K562 (cell line): Measurements from ENCODE around the gene TAF11. TPM values are rescaled to one million over a fixed set of nuclear protein-coding genes. Genes with fewer than 3 reads are reported as not detected.

Source experiments
- ATAC-seq: fragments of 200-7000 bp; cut with Tn5 transposase; 3 replicates; pipeline ENCODE4 v1.9.1; 2020; ENCODE audit warnings: moderate library complexity
- BruUV-seq: library from RNA; stranded (reverse); fragments of 400-500 nt; replicated peaks from 2 replicates; lab custom pipeline; 2021; lab: Mats Ljungman, UMichigan
- CTCF ChIA-PET: fragments of 300-600 bp; formaldehyde crosslinking; extraction: SDS; loops from one replicate; lab custom pipeline; 2021; ENCODE audit warnings: low intra/inter-chr PET ratio; lab: Yijun Ruan, JAX
- POLR2A ChIA-PET: fragments of 300-600, 350-650 bp; sonication (Branson Sonifier 250); formaldehyde crosslinking; extraction: SDS; loops from one replicate; lab custom pipeline; 2021; ENCODE audit warnings: antibody characterized with exemption, inconsistent platforms; lab: Yijun Ruan, JAX
- DNase-seq, 4 experiments: peaks; one replicate each; pipeline versions ENCODE4 v3.0.0 to v3.0.0-alpha.2; 2011 to 2018; ENCODE audit warnings: low spot score in 3 of 4, mixed read lengths in 3 of 4; ENCODE audit errors: extremely low read depth in 1 of 4
- FAIRE-seq: peaks from 2 replicates; lab custom pipeline; 2011; peaks lifted over from hg19 to GRCh38; lab: Jason Lieb, UNC
- H2AFZ ChIP-seq: 2 replicates; pipeline ENCODE4 v1.6.0; 2011; ENCODE audit warnings: low read depth, low read length, control low read depth, inconsistent platforms
- H3K27ac ChIP-seq: fragments of 200-600 bp; 3 replicates; pipeline ENCODE4 v1.8.0; 2011; ENCODE audit warnings: low read depth, mild to moderate bottlenecking, control low read depth, inconsistent platforms, low read length, moderate library complexity, mixed read lengths; ENCODE audit errors: extremely low read depth
- H3K27me3 ChIP-seq, 2 experiments: fragments of 300-600 bp in 1 of 2; 2 replicates in 1 of 2; 3 replicates in 1 of 2; pipeline versions ENCODE4 v1.6.0 to v1.8.0; 2011; ENCODE audit warnings: inconsistent platforms in 2 of 2, low read length in 2 of 2, mild to moderate bottlenecking in 1 of 2, mixed read lengths in 1 of 2, moderate library complexity in 1 of 2; ENCODE audit not compliant: control insufficient read depth in 2 of 2, insufficient read depth in 2 of 2
- H3K36me3 ChIP-seq: fragments of 300-600 bp; 3 replicates; pipeline ENCODE4 v1.8.0; 2011; ENCODE audit warnings: mild to moderate bottlenecking, low read length, inconsistent platforms; ENCODE audit not compliant: control insufficient read depth, insufficient read depth
- H3K4me1 ChIP-seq, 2 experiments: fragments of 200-600 bp in 1 of 2; replicated peaks in 1 of 2; 2 replicates in 1 of 2; 3 replicates in 1 of 2; pipeline versions ENCODE4 v1.5.1 to v1.8.0; 2011; ENCODE audit warnings: inconsistent platforms in 2 of 2, low read length in 2 of 2, mild to moderate bottlenecking in 1 of 2, mixed read lengths in 1 of 2, moderate library complexity in 1 of 2; ENCODE audit not compliant: control insufficient read depth in 2 of 2, insufficient read depth in 2 of 2
- H3K4me2 ChIP-seq: 2 replicates; pipeline ENCODE4 v1.6.1; 2011; ENCODE audit warnings: low read length, control low read depth, inconsistent platforms, mixed read lengths; ENCODE audit not compliant: insufficient read depth
- H3K4me3 ChIP-seq: fragments of 200-600 bp; sonication (generic), shearing (Covaris generic); 2 replicates; pipeline ENCODE4 v1.5.1; 2016; ENCODE audit warnings: control low read depth, inconsistent platforms
- H3K79me2 ChIP-seq: fragments of 200-600 bp; 3 replicates; pipeline ENCODE4 v1.8.0; 2011; ENCODE audit warnings: low read length, inconsistent platforms; ENCODE audit not compliant: control insufficient read depth, insufficient read depth
- H3K9ac ChIP-seq, 2 experiments: 2 replicates each; pipeline versions ENCODE4 v1.6.0 to v1.6.1; 2011; ENCODE audit warnings: low read depth in 2 of 2, low read length in 2 of 2, control low read depth in 1 of 2, inconsistent platforms in 1 of 2, mild to moderate bottlenecking in 1 of 2, mixed read lengths in 1 of 2; ENCODE audit not compliant: insufficient read depth in 1 of 2
- H3K9me1 ChIP-seq: one replicate; pipeline ENCODE4 v1.6.0; 2011; ENCODE audit warnings: inconsistent platforms, mild to moderate bottlenecking, low read length, moderate library complexity; ENCODE audit not compliant: control insufficient read depth, insufficient read depth
- H3K9me3 ChIP-seq: replicated peaks from 2 replicates; pipeline ENCODE4 v1.5.1; 2011; ENCODE audit warnings: low read depth, low read length, inconsistent platforms; ENCODE audit not compliant: control insufficient read depth, insufficient read depth
- H4K20me1 ChIP-seq: replicated peaks from 2 replicates; pipeline ENCODE4 v1.6.1; 2011; ENCODE audit warnings: low read length, inconsistent platforms, mixed read lengths; ENCODE audit not compliant: control insufficient read depth, insufficient read depth
- ATF4 ChIP-seq: fragments of 450-650 bp; formaldehyde crosslinking; IDR thresholded peaks from 2 replicates; pipeline ENCODE4 v1.4.0; 2022; ENCODE audit warnings: mild to moderate bottlenecking, moderate library complexity
- CBFA2T3 ChIP-seq: fragments of 450-650 bp; IDR thresholded peaks from 2 replicates; pipeline ENCODE4 v1.6.1; 2017
- CEBPB ChIP-seq: fragments of 450-650 bp; IDR thresholded peaks from 2 replicates; pipeline ENCODE4 v1.6.1; 2016; ENCODE audit warnings: missing genetic modification characterization, missing compliant biosample characterization
- CEBPG ChIP-seq, 3 experiments: fragments of 200-800 bp in 1 of 3; sonication (Bioruptor generic) in 1 of 3; sonication (generic) in 1 of 3; formaldehyde crosslinking in 1 of 3; IDR thresholded peaks in 2 of 3; conservative IDR thresholded peaks in 1 of 3; 2 replicates each; pipeline versions ENCODE4 v1.6.1 to v1.8.0; 2016 to 2022; ENCODE audit warnings: missing compliant biosample characterization in 2 of 3, missing genetic modification characterization in 2 of 3, mild to moderate bottlenecking in 1 of 3, missing genetic modification reagents in 1 of 3
- CGGBP1 ChIP-seq: fragments of 250-450 bp; sonication (Bioruptor Pico); IDR thresholded peaks from 2 replicates; pipeline ENCODE4 v1.9.0; 2021; ENCODE audit warnings: mild to moderate bottlenecking
- EZH2 ChIP-seq: IDR thresholded peaks from 2 replicates; pipeline ENCODE4 v1.6.1; 2012; ENCODE audit warnings: low read depth, mild to moderate bottlenecking, inconsistent platforms, low read length, borderline replicate concordance
- NUFIP1 ChIP-seq: fragments of 450-650 bp; IDR thresholded peaks from 2 replicates; pipeline ENCODE4 v1.6.1; 2018; ENCODE audit not compliant: partially characterized antibody
- POLR2A ChIP-seq: fragments of 450-650 bp; conservative IDR thresholded peaks from 2 replicates; pipeline ENCODE4 v1.6.1; 2016
- POLR2AphosphoS5 ChIP-seq: IDR thresholded peaks from 2 replicates; pipeline ENCODE4 v1.6.1; 2011; ENCODE audit warnings: mild to moderate bottlenecking, low read depth, low read length, moderate library complexity; ENCODE audit not compliant: control insufficient read depth, insufficient read depth
- POLR2B ChIP-seq: fragments of 450-650 bp; IDR thresholded peaks from 2 replicates; pipeline ENCODE4 v1.6.1; 2018; ENCODE audit warnings: low read depth; ENCODE audit not compliant: partially characterized antibody
- RBM22 ChIP-seq: fragments of 200-400 bp; formaldehyde crosslinking; IDR thresholded peaks from 2 replicates; pipeline ENCODE4 v1.6.1; 2018; ENCODE audit warnings: low read length, low read depth; ENCODE audit not compliant: poor library complexity, severe bottlenecking
- SUPT5H ChIP-seq: fragments of 450-650 bp; IDR thresholded peaks from 2 replicates; pipeline ENCODE4 v1.6.1; 2016
- ZFP1 ChIP-seq: fragments of 450-650 bp; formaldehyde crosslinking; IDR thresholded peaks from 2 replicates; pipeline ENCODE4 v1.4.0; 2020; ENCODE audit warnings: mild to moderate bottlenecking, mixed read lengths
- ZNF121 ChIP-seq: sonication (generic); formaldehyde crosslinking; conservative IDR thresholded peaks from 2 replicates; pipeline ENCODE4 v1.8.0; 2022; ENCODE audit warnings: missing genetic modification reagents
- WGBS: fragments of 100-300 bp; shearing (Covaris generic); methylation state at CpG from one replicate; pipeline ENCODE4 v1.1.6; 2016; ENCODE audit warnings: low coverage, mixed read lengths; ENCODE audit not compliant: insufficient coverage; ENCODE audit errors: missing lambda C conversion rate; 5-methylcytosine and 5-hydroxymethylcytosine counted together
- in situ Hi-C: fragments of 300-500 bp; cut with MboI; formaldehyde crosslinking; loops from 4 replicates; pipeline ENCODE4 v1.15.0; 2018; ENCODE audit warnings: inconsistent platforms, mixed read lengths
- intact Hi-C: fragments of 100-400 bp; cut with micrococcal nuclease; formaldehyde crosslinking; loops from 2 replicates; pipeline ENCODE4 v1.14.2; 2022
- polyA plus RNA-seq, 8 experiments: library from polyadenylated mRNA; depleted of rRNA in 4 of 8; stranded (reverse) in 5 of 8; unstranded in 3 of 8; fragments of >200 nt; fragmentation: Nextera tagmentation in 2 of 8; fragmentation: Illumina TruSeq in 1 of 8; extraction: Ambion mirVana in 2 of 8; extraction: Trizol in 1 of 8; gene quantifications; 2 replicates each; pipeline versions ENCODE4 v1.2.1 to v1.2.3, GENCODE V29; 2011 to 2014; ENCODE audit warnings: inconsistent platforms in 1 of 8, missing spikeins in 1 of 8
- total RNA-seq, 7 experiments: library from RNA; depleted of rRNA in 6 of 7; stranded (reverse); fragments of >200 nt in 6 of 7; fragmentation: Illumina TruSeq in 2 of 7; extraction: Trizol in 2 of 7; gene quantifications; 2 replicates each; pipeline versions ENCODE4 v1.2.1 to v1.2.3, GENCODE V29; 2011 to 2021; ENCODE audit warnings: low replicate concordance in 1 of 7

TAF11 gene
- total and polyA plus RNA-seq, 9 of the 15 experiments (the other 6 are each of a cell fraction or from before 2014, with no cell fraction given), result 40.9 to 91.9 (median 71.9) TPM

GRCh38 chr6:34877869-34878485 lies 9.9 kb downstream of the TAF11 start:
- no peak overlapping the region for H2AFZ ChIP-seq
- POLR2A ChIA-PET, result interaction anchor here (0.6 to 11.7 kb wide), 4 partner anchors 9 to 53 kb away, joined by 3 to 108 read pairs (median 6); partner anchors contain the start of genes ANKS1A and TAF11
- FAIRE-seq (no peak), ATAC-seq (peak; percentile 23; the same call in 1 of the 3 replicates), DNase-seq (no peak)
- no peak overlapping the region for H3K9ac ChIP-seq
- WGBS, result 70% methylated on average over 5 of the region's 5 CpGs
- intact Hi-C loops (no loop called here), in situ Hi-C loops (no loop called here)
- no peaks in the 10 kb centered on the region for H3K27me3 ChIP-seq
- peaks cover under 1% of the 10 kb centered on the region; the same call in 1 of the 3 replicates for H3K79me2 ChIP-seq
- TF ChIP-seq POLR2A (peak; percentile 47), SUPT5H (peak; percentile 42), CBFA2T3 (no peak), NUFIP1 (no peak), POLR2B (peak; percentile 6), RBM22 (peak; percentile 45), ZNF121 (CRISPR knock-in tag) (peak; percentile 57)
- no peaks in the 10 kb centered on the region for H3K9me1 ChIP-seq
- CTCF ChIA-PET, result no interaction called here
- H3K4me3 ChIP-seq, result no peak overlapping the region
- no peaks in the 10 kb centered on the region for H4K20me1 ChIP-seq
- no peak overlapping the region for H3K27ac ChIP-seq
- H3K36me3 ChIP-seq, result peaks cover 87% of the 10 kb centered on the region
- H3K4me1 ChIP-seq, result no peaks in the 10 kb centered on the region; a peak in 1 of 5 replicates
- TSS peak; percentile 28 for BruUV-seq
- H3K9me3 ChIP-seq, result no peaks in the 10 kb centered on the region
- no peak overlapping the region for H3K4me2 ChIP-seq

- Histone ChIP-seq H3K27ac (no peak overlapping the region), H3K27me3 (no peaks in the 10 kb centered on the region)
- peak; percentile 65 for TF ChIP-seq CEBPB (tag)
- 0 out of 2 replicates have a peak, but pooled peaks have one; percentile 13 for TF ChIP-seq POLR2AphosphoS5
- 0 out of 2 replicates have a peak, but pooled peaks have one; percentile 25 for TF ChIP-seq CGGBP1 (CRISPR knock-in tag)
- no peak for TF ChIP-seq EZH2
- no peak for TF ChIP-seq ATF4 (CRISPR knock-in tag)
- no peak for TF ChIP-seq CEBPG (CRISPR knock-in tag; IDR thresholded peaks at IDR 0.05)
- peak; percentile 37 to 57; a peak in 2 of 4 replicates for TF ChIP-seq CEBPG (tag; conservative IDR thresholded peaks at IDR 0.05 in 1 of 2, IDR thresholded peaks at IDR 0.05 in 1 of 2)
- no peak for TF ChIP-seq ZFP1 (CRISPR knock-in tag)
- TF ChIP-seq, all 486 proteins: peak for 4
- intact Hi-C loops (no loop called here), in situ Hi-C loops (no loop called here)
- Histone ChIP-seq H3K4me3 (no peak overlapping the region), H3K79me2 (no peaks in the 10 kb centered on the region), H3K36me3 (peaks cover 90% of the 10 kb centered on the region), H3K9me1 (no peaks in the 10 kb centered on the region), H3K4me2 (no peak overlapping the region), H3K9me3 (no peaks in the 10 kb centered on the region), H4K20me1 (no peaks in the 10 kb centered on the region), H2AFZ (no peak overlapping the region), H3K4me1 (no peaks in the 10 kb centered on the region; a peak in 1 of 5 replicates), H3K9ac (no peak overlapping the region)
- ChIA-PET CTCF (no interaction called here), POLR2A (interaction anchor here (0.7 to 11.7 kb wide), 3 partner anchors 9 to 12 kb away, joined by 4 to 108 read pairs (median 10); partner anchors contain the start of genes ANKS1A and TAF11)
- BruUV-seq, result no TSS peak
- WGBS, result 87% methylated on average over 1 of the region's 1 CpG
- no peak for DNase-seq
- ATAC-seq, result no peak
- FAIRE-seq, result no peak
Observed at GRCh38 chr6:34877259-34877658, 10.6 kb downstream of the TAF11 start.
